HPDE6-E6E7 (cell line): Measurements from ENCODE around the gene HSD3B7.

Experiments
- DNase-seq: peaks from one replicate; pipeline ENCODE4 v3.0.0; 2011; ENCODE audit warnings: missing footprints; ENCODE audit errors: extremely low spot score

The HSD3B7 gene

GRCh38 chr16:30956601-30957455 is 28.2 kb upstream of the HSD3B7 start:
- peak; percentile 66 for DNase-seq

- peak; percentile 92 for DNase-seq
Observed at GRCh38 chr16:30957456-30958174, 27.4 kb upstream of the HSD3B7 start, which contains the start of gene SETD1A. Gene SETD1A (plus strand): TSS chr16:30957754. CDS start chr16:30958732, 978 bp downstream.

GRCh38 chr16:30958175-30959079 is 26.6 kb upstream of the HSD3B7 start:
- DNase-seq, result peak; percentile 64

- DNase-seq, result no peak
Observed at GRCh38 chr16:30961384-30961783, 23.6 kb upstream of the HSD3B7 start.

GRCh38 chr16:30963925-30964511 is 21.0 kb upstream of the HSD3B7 start:
- no peak for DNase-seq

GRCh38 chr16:30964574-30965226 is 20.3 kb upstream of the HSD3B7 start:
- DNase-seq, result no peak

GRCh38 chr16:30965436-30965835 is 19.6 kb upstream of the HSD3B7 start:
- DNase-seq, result no peak

- DNase-seq, result no peak
Observed at GRCh38 chr16:30966033-30966619, 18.9 kb upstream of the HSD3B7 start.

- no peak for DNase-seq
Observed at GRCh38 chr16:30967795-30968194, 17.2 kb upstream of the HSD3B7 start.

- DNase-seq, result no peak
Observed at GRCh38 chr16:30969246-30969842, 15.7 kb upstream of the HSD3B7 start.

GRCh38 chr16:30971298-30971697 is 13.7 kb upstream of the HSD3B7 start:
- DNase-seq, result no peak

- no peak for DNase-seq
Observed at GRCh38 chr16:30972872-30973271, 12.1 kb upstream of the HSD3B7 start.

GRCh38 chr16:30974348-30974747 is 10.7 kb upstream of the HSD3B7 start:
- no peak for DNase-seq

GRCh38 chr16:30976486-30976885 is 8.5 kb upstream of the HSD3B7 start:
- DNase-seq, result no peak

- no peak for DNase-seq
Observed at GRCh38 chr16:30977502-30977901, 7.5 kb upstream of the HSD3B7 start.

- no peak for DNase-seq
Observed at GRCh38 chr16:30979170-30980022, 5.6 kb upstream of the HSD3B7 start.

GRCh38 chr16:30980023-30980371 is 5.0 kb upstream of the HSD3B7 start:
- no peak for DNase-seq

GRCh38 chr16:30980434-30980833 is 4.6 kb upstream of the HSD3B7 start:
- DNase-seq, result no peak

- no peak for DNase-seq
Observed at GRCh38 chr16:30980959-30981358, 4.0 kb upstream of the HSD3B7 start.
